PC-3 (cell line): Measurements from ENCODE around the gene LMO2. TPM values are rescaled to one million over a fixed set of nuclear protein-coding genes. Genes with fewer than 3 reads are reported as not detected.

Experiments
- ATAC-seq: fragments of 200-7000 bp; cut with Tn5 transposase; 2 replicates; pipeline ENCODE4 v1.9.1; 2020; ENCODE audit warnings: mild to moderate bottlenecking, moderate library complexity
- BruUV-seq: library from RNA; stranded (reverse); fragments of 400-500 nt; replicated peaks from 2 replicates; lab custom pipeline; 2021; lab: Mats Ljungman, UMichigan
- CTCF ChIA-PET: fragments of 300-600 bp; sonication (Branson Sonifier 250); formaldehyde crosslinking; loops from one replicate; lab custom pipeline; 2022; ENCODE audit warnings: antibody characterized with exemption; lab: Charles Lee
- POLR2A ChIA-PET: fragments of 300-600 bp; sonication (Branson Sonifier 250); formaldehyde crosslinking; loops from one replicate; lab custom pipeline; 2022; ENCODE audit warnings: antibody characterized with exemption; ENCODE audit not compliant: unreplicated experiment; lab: Charles Lee
- DNase-seq: peaks from one replicate; pipeline ENCODE4 v3.0.0-alpha.2; 2015
- H2AFZ ChIP-seq: fragments of 300-600 bp; sonication (generic); 2 replicates; pipeline ENCODE4 v1.6.0; 2016; ENCODE audit warnings: antibody characterized with exemption, low read length
- H3F3A ChIP-seq: fragments of 300-600 bp; sonication (generic); one replicate; pipeline ENCODE4 v1.6.0; 2017; ENCODE audit warnings: antibody characterized with exemption, low read length, control low read depth, mild to moderate bottlenecking; ENCODE audit not compliant: unreplicated experiment
- H3K27ac ChIP-seq: fragments of 300-600 bp; sonication (generic); 2 replicates; pipeline ENCODE4 v1.5.1; 2016; ENCODE audit warnings: mild to moderate bottlenecking, low read length
- H3K27me3 ChIP-seq: fragments of 300-600 bp; sonication (generic); 2 replicates; pipeline ENCODE4 v1.6.1; 2016; ENCODE audit warnings: low read length, mixed read lengths
- H3K36me3 ChIP-seq: fragments of 300-600 bp; sonication (generic); 2 replicates; pipeline ENCODE4 v1.6.1; 2016; ENCODE audit warnings: low read depth, mixed run types, low read length, mixed read lengths
- H3K4me1 ChIP-seq: fragments of 300-600 bp; sonication (generic); 2 replicates; pipeline ENCODE4 v1.5.1; 2016; ENCODE audit warnings: low read length; ENCODE audit not compliant: insufficient read depth
- H3K4me2 ChIP-seq: fragments of 300-600 bp; sonication (generic); 2 replicates; pipeline ENCODE4 v1.6.0; 2016; ENCODE audit warnings: low read length
- H3K4me3 ChIP-seq: fragments of 300-600 bp; sonication (generic); 2 replicates; pipeline ENCODE4 v1.5.1; 2016; ENCODE audit warnings: mild to moderate bottlenecking, low read length, mixed read lengths
- H3K79me2 ChIP-seq: fragments of 300-600 bp; sonication (generic); 2 replicates; pipeline ENCODE4 v1.6.1; 2017; ENCODE audit warnings: low read length, mixed read lengths
- H3K9ac ChIP-seq: fragments of 300-600 bp; sonication (generic); 2 replicates; pipeline ENCODE4 v1.6.0; 2016; ENCODE audit warnings: mild to moderate bottlenecking, low read length
- H3K9me2 ChIP-seq: fragments of 300-600 bp; sonication (generic); replicated peaks from 2 replicates; pipeline ENCODE4 v1.6.1; 2016; ENCODE audit warnings: mixed run types, low read length, mixed read lengths
- H3K9me3 ChIP-seq: fragments of 300-600 bp; sonication (generic); 2 replicates; pipeline ENCODE4 v1.6.1; 2016; ENCODE audit warnings: low read length, mixed read lengths
- H4K20me1 ChIP-seq: fragments of 300-600 bp; sonication (generic); 2 replicates; pipeline ENCODE4 v1.6.1; 2016; ENCODE audit warnings: low read length, mixed read lengths
- CTCF ChIP-seq: fragments of 300-600 bp; sonication (generic); conservative IDR thresholded peaks from 2 replicates; pipeline ENCODE4 v1.5.1; 2017; ENCODE audit warnings: antibody characterized with exemption, low read depth, mild to moderate bottlenecking, low read length
- EZH2 ChIP-seq: fragments of 300-600 bp; sonication (generic); IDR thresholded peaks from one replicate; pipeline ENCODE4 v1.6.1; 2017; ENCODE audit warnings: antibody characterized with exemption, mild to moderate bottlenecking, low read length; ENCODE audit not compliant: unreplicated experiment
- EZH2phosphoT487 ChIP-seq: fragments of 300-600 bp; sonication (generic); IDR thresholded peaks from 2 replicates; pipeline ENCODE4 v1.6.1; 2018; ENCODE audit warnings: mild to moderate bottlenecking, antibody characterized with exemption, low read length, borderline replicate concordance
- intact Hi-C: fragments of 100-400 bp; cut with micrococcal nuclease; formaldehyde crosslinking; loops from 2 replicates; pipeline ENCODE4 v1.9.0; 2023
- total RNA-seq: library from RNA; depleted of rRNA; stranded (reverse); fragments of >200 nt; gene quantifications from 2 replicates; pipeline ENCODE4 v1.2.3, GENCODE V29; 2014

The LMO2 gene
- total RNA-seq, 1 experiment from 2014 or later = 0.51 TPM

GRCh38 chr11:33916736-33917135 lies 24.9 kb upstream of the LMO2 start:
- no peaks in the 10 kb centered on the region for H3K36me3 ChIP-seq
- ATAC-seq (no peak), DNase-seq (no peak)
- CTCF ChIA-PET = no interaction called here
- BruUV-seq = no TSS peak
- no peak overlapping the region for H3K9ac ChIP-seq
- no peak for TF ChIP-seq EZH2phosphoT487
- TF ChIP-seq CTCF = no peak
- no peak for TF ChIP-seq EZH2
- H3K4me2 ChIP-seq = no peak overlapping the region
- intact Hi-C loops = no loop called here
- H3K79me2 ChIP-seq = no peaks in the 10 kb centered on the region
- no peaks in the 10 kb centered on the region for H3K9me3 ChIP-seq
- H3K4me3 ChIP-seq = no peak overlapping the region
- no peaks in the 10 kb centered on the region for H4K20me1 ChIP-seq
- peaks cover 8% of the 10 kb centered on the region for H3K4me1 ChIP-seq
- H3F3A ChIP-seq = no peaks in the 10 kb centered on the region
- POLR2A ChIA-PET = no interaction called here
- H3K9me2 ChIP-seq = no peaks in the 10 kb centered on the region
- H3K27ac ChIP-seq = no peak overlapping the region
- H2AFZ ChIP-seq = no peak overlapping the region
- H3K27me3 ChIP-seq = peaks cover 3% of the 10 kb centered on the region; the same call in 1 of the 2 replicates

GRCh38 chr11:33915526-33915925 lies 23.6 kb upstream of the LMO2 start:
- no peak for TF ChIP-seq EZH2
- TF ChIP-seq CTCF = no peak
- TF ChIP-seq EZH2phosphoT487 = no peak
- ChIA-PET CTCF (no interaction called here), POLR2A (interaction anchor here (0.5 kb wide), 1 partner anchor 1518 kb away, joined by 3 read pairs; no protein-coding TSS in a partner anchor)
- H3K79me2 ChIP-seq = no peaks in the 10 kb centered on the region
- no peaks in the 10 kb centered on the region for H3K9me2 ChIP-seq
- no peak overlapping the region for H3K27ac ChIP-seq
- no peak for ATAC-seq
- no peaks in the 10 kb centered on the region for H3F3A ChIP-seq
- no peak for DNase-seq
- peaks cover 8% of the 10 kb centered on the region for H3K4me1 ChIP-seq
- no peak overlapping the region for H2AFZ ChIP-seq
- no peak overlapping the region for H3K4me3 ChIP-seq
- peaks cover 3% of the 10 kb centered on the region; the same call in 1 of the 2 replicates for H3K27me3 ChIP-seq
- H3K4me2 ChIP-seq = no peak overlapping the region
- no peaks in the 10 kb centered on the region for H4K20me1 ChIP-seq
- H3K9me3 ChIP-seq = no peaks in the 10 kb centered on the region
- intact Hi-C loops = no loop called here
- H3K9ac ChIP-seq = no peak overlapping the region
- no peaks in the 10 kb centered on the region for H3K36me3 ChIP-seq
- BruUV-seq = no TSS peak

- POLR2A ChIA-PET = no interaction called here
- no peaks in the 10 kb centered on the region for H3F3A ChIP-seq
- H3K36me3 ChIP-seq = no peaks in the 10 kb centered on the region
- H4K20me1 ChIP-seq = no peaks in the 10 kb centered on the region
- intact Hi-C loops = no loop called here
- no peak overlapping the region for H2AFZ ChIP-seq
- no peaks in the 10 kb centered on the region; the same call in 1 of the 2 replicates for H3K27me3 ChIP-seq
- CTCF ChIA-PET = no interaction called here
- no peak overlapping the region for H3K4me2 ChIP-seq
- no peak for DNase-seq
- no peak overlapping the region for H3K27ac ChIP-seq
- BruUV-seq = no TSS peak
- H3K79me2 ChIP-seq = no peaks in the 10 kb centered on the region
- H3K4me3 ChIP-seq = no peak overlapping the region
- H3K9me2 ChIP-seq = no peaks in the 10 kb centered on the region
- TF ChIP-seq CTCF (no peak), EZH2 (no peak), EZH2phosphoT487 (no peak)
- no peak overlapping the region for H3K9ac ChIP-seq
- peaks cover 8% of the 10 kb centered on the region for H3K4me1 ChIP-seq
- no peak for ATAC-seq
- H3K9me3 ChIP-seq = no peaks in the 10 kb centered on the region
Measured at GRCh38 chr11:33913991-33914390, 22.1 kb upstream of the LMO2 start.
